HG03558 (cell line): Measurements from ENCODE around the gene HOGA1.
A peak's percentile ranks its signal among the peaks of the same experiment; 100 is the strongest.
"Not testable (repeated sequence)": the region's sequence is repeated elsewhere in the genome, so short reads cannot be mapped to it uniquely, and the experiment has no call there.

Source experiments
- ATAC-seq: cut with Tn5 transposase; IDR thresholded peaks from one replicate; pipeline ENCODE4 v1.9.1; 2021; ENCODE audit warnings: moderate number of reproducible peaks; ENCODE audit not compliant: unreplicated experiment; ENCODE audit errors: extremely low read depth

Gene HOGA1

DNA sequence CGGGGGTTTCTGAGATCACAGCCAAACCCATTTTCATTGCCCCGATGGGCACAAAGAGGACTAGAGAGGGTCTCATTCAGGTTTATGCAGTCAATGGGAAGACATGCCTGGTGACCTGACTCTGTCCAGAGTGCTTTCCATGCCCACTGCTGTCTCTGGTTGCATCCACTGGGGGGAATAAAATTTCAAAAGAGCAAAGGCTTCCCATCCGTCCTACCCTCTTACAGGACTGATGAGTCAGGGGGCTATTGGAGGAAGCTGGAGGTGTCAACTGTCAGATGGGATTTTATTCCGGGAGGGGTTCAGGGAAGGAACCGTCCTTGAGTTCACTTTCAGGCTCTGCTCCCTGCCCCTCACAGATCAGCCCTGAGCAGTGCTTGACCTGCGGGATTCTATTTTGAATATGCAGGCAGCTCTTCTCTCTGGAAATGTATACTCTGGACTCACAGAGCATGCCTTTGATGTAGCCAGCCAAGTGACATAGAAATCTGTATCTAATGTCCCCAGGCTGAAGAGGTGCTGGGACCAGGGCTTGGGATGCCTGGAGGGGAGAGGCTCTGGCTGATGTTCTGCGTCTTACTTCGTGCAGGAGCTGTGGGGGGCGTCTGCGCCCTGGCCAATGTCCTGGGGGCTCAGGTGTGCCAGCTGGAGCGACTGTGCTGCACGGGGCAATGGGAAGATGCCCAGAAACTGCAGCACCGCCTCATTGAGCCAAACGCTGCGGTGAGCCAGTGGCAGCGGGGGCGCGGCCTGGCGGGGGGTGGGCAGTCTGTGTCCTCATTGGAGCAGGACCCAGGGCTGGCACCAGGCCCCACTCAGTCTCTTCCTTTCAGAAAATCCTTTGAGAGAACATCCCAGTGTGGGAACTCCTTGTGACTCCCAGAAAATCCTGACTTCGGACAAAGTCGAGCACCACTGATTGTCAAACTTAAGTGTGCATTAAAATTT lies 17.4 kb downstream of the HOGA1 start:
- ATAC-seq, result no peak

DNA sequence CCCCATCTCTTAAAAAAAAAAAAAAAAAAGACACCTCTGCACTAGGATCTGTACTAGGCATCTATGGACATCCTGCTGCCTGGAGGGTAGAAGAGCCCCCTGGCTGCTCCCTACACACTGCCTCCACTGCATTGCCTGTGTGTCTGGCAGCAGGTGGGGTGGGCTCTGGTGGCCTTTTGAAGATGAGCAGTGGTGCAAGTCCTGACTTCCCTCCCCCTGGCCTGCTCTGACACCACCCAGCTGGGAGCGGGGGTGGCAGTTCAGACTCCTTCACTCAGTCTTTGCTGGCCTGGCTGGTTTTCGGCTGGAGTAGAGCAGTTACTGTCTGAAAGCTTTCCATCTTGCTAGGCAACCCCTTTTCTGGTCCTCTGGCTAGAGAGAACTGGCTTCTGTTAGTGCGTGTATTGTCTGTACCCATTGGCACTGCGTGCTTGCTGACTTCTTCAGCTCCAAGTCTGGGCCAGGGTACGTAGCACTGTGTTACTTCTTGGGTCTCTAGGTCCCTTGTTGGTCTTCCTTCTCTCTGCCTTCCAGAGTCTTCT lies 23.0 kb downstream of the HOGA1 start:
- ATAC-seq, result no peak

DNA sequence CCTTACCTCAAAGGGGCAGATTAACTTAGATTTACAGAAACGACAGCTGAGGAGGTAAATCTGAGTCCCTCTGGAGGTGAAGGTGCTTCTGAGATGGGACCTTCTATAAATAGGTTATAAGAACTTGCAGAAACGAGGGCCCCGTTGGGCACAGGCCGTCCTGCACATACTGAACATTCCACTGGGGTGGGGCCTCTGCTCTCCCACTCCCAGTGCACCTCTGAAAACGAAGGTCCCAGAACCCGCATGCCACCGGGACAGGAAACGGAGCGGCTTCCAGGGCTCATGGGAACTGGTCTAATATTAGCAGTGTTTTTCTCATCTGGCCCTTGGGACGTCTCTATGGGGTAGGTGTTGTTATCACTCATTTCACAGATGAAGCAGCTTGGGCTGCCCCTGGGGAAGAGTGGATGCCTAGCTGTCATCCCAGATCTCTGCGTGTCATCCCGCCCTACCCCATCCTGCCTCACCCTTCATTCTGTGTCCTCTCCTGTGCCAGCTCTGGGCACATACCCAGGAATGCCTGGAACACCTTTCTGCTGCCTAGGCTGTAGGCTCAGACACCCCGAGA lies 24.9 kb downstream of the HOGA1 start:
- ATAC-seq, result no peak

DNA sequence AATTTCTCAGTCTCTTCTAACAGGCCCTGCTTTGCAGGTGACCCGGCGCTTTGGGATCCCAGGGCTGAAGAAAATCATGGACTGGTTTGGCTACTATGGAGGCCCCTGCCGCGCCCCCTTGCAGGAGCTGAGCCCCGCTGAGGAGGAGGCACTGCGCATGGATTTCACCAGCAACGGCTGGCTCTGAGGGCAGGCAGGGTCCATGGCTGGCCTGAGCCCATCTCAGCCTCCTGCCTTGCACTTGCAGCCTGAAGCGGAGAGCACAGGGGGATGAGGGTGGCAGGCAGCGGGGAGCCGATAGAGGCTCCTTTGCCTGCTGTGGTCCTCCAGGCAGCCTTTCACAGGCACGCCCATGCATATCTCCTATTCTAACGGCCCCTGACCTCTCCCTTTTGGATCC lies 27.3 kb downstream of the HOGA1 start:
- ATAC-seq, result no peak

DNA sequence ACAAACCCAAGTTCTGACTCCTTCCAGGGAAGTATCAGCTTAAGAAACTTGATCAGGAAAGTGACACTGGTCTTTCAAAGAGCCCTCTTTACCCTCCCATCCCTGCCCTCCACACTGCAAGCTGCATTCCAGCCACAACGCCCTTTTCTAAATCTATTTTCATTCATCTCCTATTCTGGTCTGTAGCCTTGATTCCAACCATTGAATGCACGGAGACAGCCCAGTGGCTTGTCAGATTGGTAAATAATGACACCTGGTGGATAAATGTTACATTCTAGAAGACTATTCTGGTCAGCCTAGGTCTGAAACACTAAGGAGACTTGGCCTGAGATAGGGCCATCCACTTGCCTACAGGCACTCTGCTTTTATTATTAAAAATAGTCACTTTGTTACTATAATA lies 28.2 kb downstream of the HOGA1 start:
- no peak for ATAC-seq

DNA sequence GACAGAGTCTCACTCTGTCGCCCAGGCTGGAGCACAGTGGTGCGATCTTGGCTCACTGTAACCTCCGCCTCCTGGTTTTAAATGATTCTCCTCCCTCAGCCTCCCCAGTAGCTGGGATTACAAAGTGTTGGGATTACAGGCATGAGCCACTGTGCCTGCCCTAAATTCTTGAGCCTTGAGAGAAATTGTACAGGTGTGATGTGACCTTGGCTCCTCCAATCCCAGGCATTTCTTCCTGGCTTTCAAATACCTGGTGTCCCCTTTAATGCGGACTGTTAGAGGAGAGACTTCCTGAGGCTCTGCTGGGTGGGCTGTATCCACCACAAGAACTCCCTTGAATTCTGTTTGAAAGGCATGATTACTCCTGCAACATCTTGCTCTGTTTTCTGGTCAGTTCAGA lies 34.1 kb downstream of the HOGA1 start:
- no peak for ATAC-seq

DNA sequence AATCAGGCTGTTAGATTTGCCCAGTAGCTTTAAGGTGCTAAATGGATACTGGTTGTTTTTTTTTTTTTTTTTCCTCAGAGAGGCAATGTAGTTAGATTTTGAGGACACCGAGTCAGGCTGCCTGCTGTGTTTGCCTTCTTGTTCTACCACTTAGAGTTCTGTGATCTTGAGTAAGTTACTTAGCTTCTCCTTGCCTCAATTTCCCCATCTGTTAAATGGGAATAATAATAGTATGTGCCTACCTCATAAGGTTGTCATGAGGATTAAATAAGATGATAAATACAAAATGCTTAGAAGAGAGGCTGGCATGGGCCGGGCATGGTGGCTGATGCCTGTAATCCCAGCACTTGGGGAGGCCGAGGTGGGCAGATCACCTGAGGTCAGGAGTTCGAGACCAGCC lies 34.5 kb downstream of the HOGA1 start:
- no peak for ATAC-seq

DNA sequence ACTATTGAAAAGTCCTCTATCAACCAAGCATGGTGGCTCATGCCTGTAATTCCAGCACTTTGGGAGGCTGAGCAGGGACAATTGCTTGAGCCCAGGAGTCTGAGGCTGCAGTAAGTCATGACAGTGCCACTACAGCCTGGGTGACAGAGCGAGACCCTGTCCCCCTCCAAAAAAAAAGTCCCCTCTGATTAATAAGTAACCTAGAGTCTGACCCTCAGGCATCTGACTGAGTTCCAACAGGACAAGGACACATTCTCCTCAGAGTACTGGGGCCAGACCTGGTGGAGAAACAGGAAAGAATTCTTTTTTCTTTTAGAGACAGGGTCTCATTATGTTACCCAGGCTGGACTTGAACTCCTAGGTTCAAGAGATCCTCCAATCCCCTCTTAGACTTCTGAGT lies 39.1 kb downstream of the HOGA1 start:
- no peak for ATAC-seq

DNA sequence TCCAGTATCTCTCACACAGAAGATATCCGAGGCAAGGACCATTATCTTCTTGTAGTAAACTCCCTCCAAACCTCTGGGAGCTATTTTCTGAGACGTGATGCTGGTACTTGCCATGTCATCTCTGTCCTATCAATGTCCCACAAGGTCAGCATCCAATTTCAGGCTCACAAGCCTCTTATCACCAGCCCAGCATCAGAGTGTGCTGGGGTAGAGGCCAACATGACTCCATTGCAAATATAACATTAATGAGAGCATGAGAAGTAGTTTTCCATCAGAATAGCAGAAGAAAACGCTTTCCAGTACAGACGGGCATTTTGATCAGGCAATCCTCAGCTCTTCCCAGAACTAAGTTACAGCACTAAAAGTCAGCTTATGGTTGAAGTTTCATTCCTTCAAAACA lies 43.5 kb downstream of the HOGA1 start:
- ATAC-seq, result no peak

DNA sequence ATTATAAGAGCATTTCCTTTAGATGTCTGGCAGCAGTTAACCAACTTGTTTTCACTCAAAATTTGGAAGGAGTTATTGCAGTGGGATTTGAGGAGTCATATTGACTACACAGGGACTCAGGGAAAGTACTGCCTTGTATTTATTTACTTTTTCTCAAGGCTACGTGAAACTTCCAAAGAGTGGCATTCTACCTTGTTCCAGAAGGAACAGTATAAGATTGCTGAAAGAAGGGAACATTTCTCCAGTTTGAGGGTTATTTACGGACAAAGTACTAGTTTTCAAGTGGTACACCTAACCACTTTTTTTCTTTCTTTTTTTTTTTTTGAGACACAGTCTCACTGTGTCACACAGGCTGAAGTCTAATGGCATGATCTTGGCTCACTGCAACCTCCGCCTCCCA lies 44.0 kb downstream of the HOGA1 start:
- no peak for ATAC-seq

DNA sequence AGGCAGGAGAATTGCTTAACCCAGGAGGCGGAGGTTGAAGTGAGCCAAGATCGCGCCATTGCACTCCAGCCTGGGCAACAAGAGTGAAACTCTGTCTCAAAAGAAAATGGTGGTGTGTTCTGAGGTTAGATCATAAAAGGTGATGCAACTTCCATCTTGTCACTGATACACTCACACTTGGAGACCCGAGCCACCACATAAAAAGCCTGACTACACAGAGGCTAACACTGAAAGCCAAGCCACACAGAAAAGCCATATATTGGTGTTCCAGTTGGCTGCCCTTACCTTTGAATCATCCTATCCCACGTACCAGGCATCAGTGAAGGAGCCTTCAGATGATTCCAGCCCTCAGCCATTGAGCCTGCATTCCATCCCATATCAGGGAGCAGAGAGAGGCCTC lies 45.1 kb downstream of the HOGA1 start:
- no peak for ATAC-seq

DNA sequence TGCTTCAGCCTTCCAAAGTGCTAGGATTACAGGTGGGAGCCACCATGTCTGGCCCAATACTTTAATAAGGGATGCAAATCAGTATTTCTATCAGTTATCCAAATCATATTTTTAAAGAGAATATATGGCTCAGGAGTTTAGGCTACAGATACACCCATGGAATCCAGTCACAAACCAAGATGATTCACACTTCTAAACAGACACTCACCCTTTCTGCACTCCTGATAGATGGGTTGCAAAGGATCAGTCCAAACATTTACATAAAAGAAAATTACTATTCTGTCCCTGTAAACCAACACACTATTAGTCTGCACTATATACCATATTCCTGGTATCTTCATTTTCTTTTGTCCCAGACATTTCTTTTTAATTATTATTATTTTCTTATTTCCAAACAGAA lies 46.9 kb downstream of the HOGA1 start:
- no peak for ATAC-seq

DNA sequence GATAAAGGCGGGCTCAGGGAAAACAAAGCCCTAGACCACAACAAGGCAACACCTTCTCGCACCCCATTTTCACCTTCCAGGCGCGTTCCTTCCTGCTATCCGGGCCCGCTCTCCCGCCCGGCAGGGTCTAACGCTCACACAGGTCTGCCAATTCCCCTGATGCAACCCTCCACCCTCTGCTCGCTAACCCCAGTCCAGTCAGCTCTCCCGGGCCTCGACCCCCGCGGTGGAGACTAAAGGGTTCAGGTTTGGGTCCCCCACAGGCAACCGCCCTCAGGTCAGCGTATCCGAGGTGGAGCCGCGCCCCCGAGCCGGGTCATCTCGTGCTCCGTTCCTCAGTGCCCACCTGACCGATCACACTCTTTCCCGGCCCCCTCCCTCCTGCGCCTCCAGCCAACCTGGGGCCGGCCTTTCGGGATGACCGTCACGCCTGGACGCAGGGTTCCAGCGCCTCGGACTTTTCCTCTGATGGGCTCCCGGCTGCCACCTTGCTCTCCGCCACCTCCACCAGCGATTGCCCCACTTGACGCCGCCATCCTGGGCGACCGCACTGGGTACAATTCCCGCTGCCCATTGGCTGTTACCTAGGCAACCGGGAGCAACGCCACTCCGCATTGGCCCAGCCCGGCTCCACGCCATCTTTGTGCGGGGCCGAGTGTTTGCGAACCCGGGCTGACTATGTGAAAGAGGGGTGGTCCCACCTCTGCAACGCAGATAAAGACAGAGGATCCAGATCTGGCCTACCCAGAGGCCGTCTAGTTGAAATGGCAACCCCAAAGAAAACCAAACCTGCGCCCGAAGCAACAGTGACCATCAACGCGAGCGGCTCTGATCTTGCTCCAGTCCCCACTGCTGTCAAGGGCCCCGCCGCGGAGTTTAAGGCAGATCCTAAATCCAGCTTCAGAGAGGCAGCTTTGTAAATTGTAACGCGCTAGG lies 49.0 kb downstream of the HOGA1 start, which contains the start of gene MORN4:
TSS of gene MORN4 (minus strand) at position 552 of the 936 bp plus-strand sequence. CDS start 13,847 bp downstream, outside the sequence.
- ATAC-seq, result peak; percentile 99

DNA sequence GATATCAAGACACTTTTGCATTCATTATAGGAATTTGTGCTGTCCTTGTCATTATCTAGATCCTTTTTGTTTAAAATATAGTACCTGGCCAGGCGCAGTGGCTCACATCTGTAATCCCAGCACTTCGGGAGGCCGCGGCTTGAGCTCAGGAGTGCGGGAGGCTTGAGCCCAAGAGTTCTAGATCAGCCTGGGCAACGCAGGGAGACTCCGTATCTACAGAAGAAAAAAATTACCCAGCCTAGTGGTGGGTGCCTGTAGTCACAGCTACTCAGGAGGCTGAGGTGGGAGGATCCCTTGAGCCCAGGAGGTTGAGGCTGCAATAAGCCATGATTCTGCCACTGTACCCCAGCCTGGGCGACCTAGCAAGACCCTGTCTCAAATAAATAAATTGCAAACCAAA lies 49.7 kb downstream of the HOGA1 start:
- no peak for ATAC-seq

DNA sequence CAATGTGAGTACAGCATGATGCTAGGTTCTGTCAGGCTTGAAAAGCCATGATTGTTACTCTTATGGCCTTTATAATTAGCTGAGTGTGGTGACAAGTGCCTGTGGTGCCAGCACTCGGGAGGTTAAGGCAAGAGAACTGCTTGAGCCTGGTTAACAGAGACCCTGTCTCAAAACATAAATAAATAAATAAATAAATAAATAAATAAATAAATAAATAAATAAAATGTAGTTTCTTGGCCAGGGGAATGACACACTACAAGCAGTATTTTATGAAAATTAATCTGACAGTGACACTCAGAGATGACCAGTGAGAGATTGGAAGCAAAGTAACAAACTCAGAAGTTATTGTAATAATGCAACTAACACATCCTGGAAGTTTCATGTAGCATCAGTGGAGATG lies 51.4 kb downstream of the HOGA1 start:
- ATAC-seq, result no peak

DNA sequence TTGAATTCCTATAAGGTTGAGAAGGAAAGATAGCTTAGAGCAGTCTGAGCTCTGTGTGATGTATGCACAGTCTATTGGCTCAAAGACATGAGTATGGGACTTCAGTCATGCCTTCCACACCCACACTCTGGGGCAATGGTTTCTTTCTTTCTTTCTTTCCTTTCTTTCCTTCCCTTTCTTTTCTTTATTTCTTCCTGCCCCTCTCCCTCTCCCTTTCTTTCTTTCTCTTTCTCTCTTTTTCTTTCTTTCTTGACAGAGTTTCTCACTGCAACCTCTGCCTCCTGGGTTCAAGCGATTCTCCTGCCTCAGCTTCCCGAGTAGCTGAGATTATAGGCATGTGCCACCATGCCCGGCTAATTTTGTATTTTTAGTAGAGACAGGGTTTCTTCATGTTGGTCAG lies 54.9 kb downstream of the HOGA1 start:
- ATAC-seq, result not testable (repeated sequence)

DNA sequence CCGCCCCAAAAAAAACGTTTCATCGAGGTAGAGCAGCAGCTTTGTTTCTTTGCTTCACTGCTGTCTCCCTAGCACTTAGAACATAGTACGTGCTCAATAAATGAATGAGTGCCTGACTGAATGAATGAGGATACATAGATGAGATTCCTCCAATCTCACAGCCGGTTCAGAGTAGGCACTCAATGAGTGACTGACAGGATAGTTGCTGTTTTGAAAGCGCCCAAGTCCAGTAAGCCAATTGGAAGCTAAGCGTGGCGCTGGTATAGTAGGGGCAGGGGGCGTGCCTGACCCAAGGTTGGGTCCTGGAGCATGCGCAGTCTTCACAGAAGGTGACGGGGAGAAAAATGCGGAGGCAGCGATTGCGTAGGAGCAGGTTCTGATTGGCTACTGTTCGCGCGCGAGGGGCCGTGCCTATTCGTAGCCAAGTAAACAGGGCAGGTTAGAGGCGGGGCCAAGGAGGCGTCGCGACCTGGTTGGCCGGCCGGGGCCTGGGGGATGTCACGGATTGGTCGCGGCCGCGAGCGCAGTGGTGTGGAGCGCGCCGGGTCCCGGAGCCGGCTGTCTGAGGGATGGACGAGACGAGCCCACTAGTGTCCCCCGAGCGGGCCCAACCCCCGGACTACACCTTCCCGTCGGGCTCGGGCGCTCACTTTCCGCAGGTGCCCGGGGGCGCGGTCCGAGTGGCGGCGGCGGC lies 56.1 kb downstream of the HOGA1 start, which contains the start of gene PI4K2A:
TSS of gene PI4K2A (plus strand) at position 498 of the 694 bp plus-strand sequence. CDS start at position 570, 72 bp downstream.
- peak; percentile 92 for ATAC-seq

DNA sequence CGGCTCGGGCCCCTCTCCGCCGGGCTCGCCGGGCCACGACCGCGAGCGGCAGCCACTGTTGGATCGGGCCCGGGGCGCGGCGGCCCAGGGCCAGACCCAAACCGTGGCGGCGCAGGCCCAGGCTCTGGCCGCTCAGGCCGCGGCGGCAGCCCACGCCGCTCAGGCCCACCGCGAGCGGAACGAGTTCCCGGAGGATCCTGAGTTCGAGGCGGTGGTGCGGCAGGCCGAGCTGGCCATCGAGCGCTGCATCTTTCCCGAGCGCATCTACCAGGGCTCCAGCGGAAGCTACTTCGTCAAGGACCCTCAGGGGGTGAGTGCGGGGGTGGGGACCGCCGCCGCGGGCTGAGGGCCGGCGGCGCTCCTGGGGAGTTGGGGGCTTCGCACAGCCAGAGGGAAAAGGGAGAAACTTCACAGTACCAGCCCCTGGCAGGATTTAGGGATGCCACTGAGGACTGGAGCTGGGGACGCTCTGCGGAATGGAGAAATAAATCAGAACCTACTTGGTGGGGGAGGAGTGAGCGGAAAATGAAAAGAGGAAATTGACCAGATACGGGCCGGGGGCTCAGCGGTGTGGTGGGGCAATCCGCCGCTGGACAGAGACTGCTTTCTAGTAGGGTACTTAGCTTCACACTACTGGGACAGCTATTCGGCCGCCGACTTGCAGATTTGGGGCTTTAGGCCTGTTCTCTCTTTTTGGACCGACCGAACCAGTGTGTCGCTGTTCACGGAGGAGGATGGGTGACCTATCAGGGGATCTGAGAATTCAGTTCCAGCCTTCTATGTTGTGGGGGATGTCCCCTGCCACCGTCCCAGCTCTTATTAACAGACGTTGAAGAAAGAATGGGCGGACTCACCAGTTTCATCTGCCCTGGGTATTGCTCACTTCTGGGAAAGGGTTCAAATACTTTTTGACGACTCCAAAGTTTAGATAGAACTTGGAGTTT lies 57.0 kb downstream of the HOGA1 start:
- ATAC-seq, result peak; percentile 9
